Fibroblast of skin of right quadriceps (primary cell): Measurements from ENCODE around the gene SPAAR.
"Not testable (repeated sequence)": the region's sequence is repeated elsewhere in the genome, so short reads cannot be mapped to it uniquely, and the experiment has no call there.

Experiments used
- DNase-seq: peaks from one replicate; pipeline ENCODE4 v3.0.0-alpha.2; 2013

SPAAR gene

GRCh38 chr9:35923927-35924763 lies 14.9 kb downstream of the SPAAR start:
- peak; percentile 96 for DNase-seq

GRCh38 chr9:35928591-35929452 lies 19.5 kb downstream of the SPAAR start:
- DNase-seq, result peak; percentile 56

- DNase-seq, result no peak
Observed at GRCh38 chr9:35929453-35929718, 20.1 kb downstream of the SPAAR start.

- DNase-seq, result no peak
Observed at GRCh38 chr9:35930521-35930920, 21.2 kb downstream of the SPAAR start.

GRCh38 chr9:35930989-35931388 lies 21.7 kb downstream of the SPAAR start:
- DNase-seq, result no peak

- DNase-seq, result no peak
Observed at GRCh38 chr9:35932735-35933134, 23.4 kb downstream of the SPAAR start.

GRCh38 chr9:35933550-35934067 lies 24.3 kb downstream of the SPAAR start:
- DNase-seq, result no peak

GRCh38 chr9:35934069-35934468 lies 24.8 kb downstream of the SPAAR start:
- DNase-seq, result not testable (repeated sequence)

GRCh38 chr9:35935261-35935660 lies 26.0 kb downstream of the SPAAR start:
- no peak for DNase-seq

- DNase-seq, result peak; percentile 91
Observed at GRCh38 chr9:35935755-35936509, 26.6 kb downstream of the SPAAR start.

GRCh38 chr9:35937227-35937626 lies 27.9 kb downstream of the SPAAR start:
- DNase-seq, result peak; percentile 29

- DNase-seq, result no peak
Observed at GRCh38 chr9:35938474-35939356, 29.4 kb downstream of the SPAAR start.

- no peak for DNase-seq
Observed at GRCh38 chr9:35939679-35940250, 30.5 kb downstream of the SPAAR start.

- DNase-seq, result no peak
Observed at GRCh38 chr9:35940458-35941407, 31.4 kb downstream of the SPAAR start.

GRCh38 chr9:35942286-35942685 lies 33.0 kb downstream of the SPAAR start:
- DNase-seq, result no peak

GRCh38 chr9:35944173-35944572 lies 34.9 kb downstream of the SPAAR start:
- DNase-seq, result no peak

GRCh38 chr9:35944841-35945240 lies 35.6 kb downstream of the SPAAR start:
- DNase-seq, result no peak

- peak; percentile 88 for DNase-seq
Observed at GRCh38 chr9:35945341-35946018, 36.2 kb downstream of the SPAAR start.

GRCh38 chr9:35948451-35948850 lies 39.2 kb downstream of the SPAAR start:
- no peak for DNase-seq

GRCh38 chr9:35948901-35949318 lies 39.6 kb downstream of the SPAAR start:
- DNase-seq, result no peak
